K562 (cell line): ENCODE data around the gene VPS26A. TPM values are rescaled to one million over a fixed set of nuclear protein-coding genes. Genes with fewer than 3 reads are reported as not detected.
A peak's percentile ranks its signal among the peaks of the same experiment; 100 is the strongest.

ENCODE experiments used
- GTF3C2 ChIP-seq: IDR thresholded peaks from 3 replicates; pipeline ENCODE4 v1.6.1; 2011; ENCODE audit warnings: borderline replicate concordance, mild to moderate bottlenecking, moderate library complexity; ENCODE audit not compliant: insufficient read length; ENCODE audit errors: extremely low read depth
- HSF4 ChIP-seq: fragments of 250-450 bp; sonication (Bioruptor Pico); IDR thresholded peaks from 2 replicates; pipeline ENCODE4 v2.1.2; 2022; ENCODE audit warnings: mild to moderate bottlenecking, moderate library complexity, borderline replicate concordance
- MAZ ChIP-seq, 2 experiments: fragments of 450-650 bp in 1 of 2; sonication (generic) in 1 of 2; formaldehyde crosslinking; IDR thresholded peaks in 1 of 2; conservative IDR thresholded peaks in 1 of 2; 2 replicates each; pipeline versions ENCODE4 v1.4.0 to v1.5.0; 2020; ENCODE audit warnings: mild to moderate bottlenecking in 1 of 2, missing genetic modification reagents in 1 of 2
- NELFE ChIP-seq: IDR thresholded peaks from 2 replicates; pipeline ENCODE4 v1.6.1; 2011; ENCODE audit warnings: mild to moderate bottlenecking; ENCODE audit not compliant: insufficient read depth, insufficient read length
- NFATC3 ChIP-seq: fragments of 450-650 bp; IDR thresholded peaks from 2 replicates; pipeline ENCODE4 v1.6.1; 2017; ENCODE audit warnings: mild to moderate bottlenecking
- NR2F6 ChIP-seq: fragments of 450-650 bp; formaldehyde crosslinking; IDR thresholded peaks from 2 replicates; pipeline ENCODE4 v1.4.0; 2020; ENCODE audit warnings: mild to moderate bottlenecking
- NUFIP1 ChIP-seq: fragments of 450-650 bp; IDR thresholded peaks from 2 replicates; pipeline ENCODE4 v1.6.1; 2018; ENCODE audit not compliant: partially characterized antibody
- PCBP1 ChIP-seq: fragments of 200-400 bp; formaldehyde crosslinking; IDR thresholded peaks from 2 replicates; pipeline ENCODE4 v1.6.1; 2018; ENCODE audit warnings: mild to moderate bottlenecking, low read depth, low read length; ENCODE audit not compliant: poor library complexity, severe bottlenecking
- POU5F1 ChIP-seq: fragments of 150-350 bp; IDR thresholded peaks from 2 replicates; pipeline ENCODE4 v1.6.1; 2014; ENCODE audit warnings: borderline replicate concordance, low read length, low read depth, mild to moderate bottlenecking; ENCODE audit not compliant: partially characterized antibody
- RERE ChIP-seq: sonication (generic); formaldehyde crosslinking; IDR thresholded peaks from 2 replicates; pipeline ENCODE4 v1.8.0; 2023; ENCODE audit warnings: missing genetic modification reagents, mild to moderate bottlenecking, borderline replicate concordance
- SAFB ChIP-seq: fragments of 200-400 bp; formaldehyde crosslinking; IDR thresholded peaks from 2 replicates; pipeline ENCODE4 v1.6.1; 2017; ENCODE audit warnings: low read depth, low read length, borderline replicate concordance
- SMARCE1 ChIP-seq: fragments of 450-650 bp; IDR thresholded peaks from 2 replicates; pipeline ENCODE4 v1.7.1; 2016; ENCODE audit warnings: mild to moderate bottlenecking
- SP1 ChIP-seq: sonication (generic); formaldehyde crosslinking; IDR thresholded peaks from 2 replicates; pipeline ENCODE4 v1.8.1; 2022; ENCODE audit warnings: mild to moderate bottlenecking, missing genetic modification reagents
- ZBTB2 ChIP-seq: fragments of 450-650 bp; IDR thresholded peaks from 2 replicates; pipeline ENCODE4 v1.6.1; 2016; ENCODE audit warnings: antibody characterized with exemption
- ZBTB9 ChIP-seq: fragments of 450-650 bp; formaldehyde crosslinking; IDR thresholded peaks from 2 replicates; pipeline ENCODE4 v1.4.0; 2020; ENCODE audit warnings: mild to moderate bottlenecking, moderate library complexity
- ZNF239 ChIP-seq: fragments of 250-450 bp; sonication (Bioruptor Pico); IDR thresholded peaks from 2 replicates; pipeline ENCODE4 v1.4.0; 2020; ENCODE audit warnings: mild to moderate bottlenecking
- polyA plus RNA-seq, 8 experiments: library from polyadenylated mRNA; depleted of rRNA in 4 of 8; stranded (reverse) in 5 of 8; unstranded in 3 of 8; fragments of >200 nt; fragmentation: Nextera tagmentation in 2 of 8; fragmentation: Illumina TruSeq in 1 of 8; extraction: Ambion mirVana in 2 of 8; extraction: Trizol in 1 of 8; gene quantifications; 2 replicates each; pipeline versions ENCODE4 v1.2.1 to v1.2.3, GENCODE V29; 2011 to 2014; ENCODE audit warnings: inconsistent platforms in 1 of 8, missing spikeins in 1 of 8
- total RNA-seq, 7 experiments: library from RNA; depleted of rRNA in 6 of 7; stranded (reverse); fragments of >200 nt in 6 of 7; fragmentation: Illumina TruSeq in 2 of 7; extraction: Trizol in 2 of 7; gene quantifications; 2 replicates each; pipeline versions ENCODE4 v1.2.1 to v1.2.3, GENCODE V29; 2011 to 2021; ENCODE audit warnings: low replicate concordance in 1 of 7

VPS26A gene
- total and polyA plus RNA-seq, 9 of the 15 experiments (the other 6 are each of a cell fraction or from before 2014, with no cell fraction given): 47.1 to 137 (median 69.3) TPM

GRCh38 chr10:69217119-69217754 lies 93.3 kb downstream of the VPS26A start (continued):
- TF ChIP-seq ZBTB9 (CRISPR knock-in tag) (no peak), HSF4 (no peak), SAFB (no peak), ZBTB2 (no peak; the same call in 1 of the 2 replicates), SMARCE1 (peak; percentile 81; the same call in 1 of the 2 replicates), NUFIP1 (no peak), GTF3C2 (no peak), NELFE (no peak), MAZ (CRISPR knock-in tag; conservative IDR thresholded peaks at IDR 0.05 in 1 of 2, IDR thresholded peaks at IDR 0.05 in 1 of 2) (peak in 1 of 2 experiments; percentile 17; a peak in 1 of 4 replicates), PCBP1 (no peak), SP1 (no peak), NFATC3 (peak; percentile 40; the same call in 1 of the 2 replicates), RERE (CRISPR knock-in tag) (no peak), POU5F1 (no peak), NR2F6 (CRISPR knock-in tag) (no peak), ZNF239 (CRISPR knock-in tag) (peak; percentile 13; the same call in 1 of the 2 replicates)
